ENCODE results near the gene SIRPD. TPM values are rescaled to one million over a fixed set of nuclear protein-coding genes. Genes with fewer than 3 reads are reported as not detected.

SIRPD gene
- total RNA-seq, 1 donor from 2014 or later: not detected

- H3K9me3 ChIP-seq: no peaks in the 10 kb centered on the region
- no peak overlapping the region for H3K27ac ChIP-seq
- H3K4me1 ChIP-seq: no peaks in the 10 kb centered on the region
- H3K36me3 ChIP-seq: no peaks in the 10 kb centered on the region
- no peak for TF ChIP-seq CTCF (IDR thresholded peaks at IDR 0.05)
- no peak for DNase-seq (ENCODE audit: low spot score in 2 of 2)
- intact Hi-C loops (cut with DNase I): no loop called here
- H3K27me3 ChIP-seq: no peaks in the 10 kb centered on the region
- no peak overlapping the region for H3K4me3 ChIP-seq
Measured at GRCh38 chr20:1527923-1528322, 29.6 kb downstream of the SIRPD start.

- intact Hi-C loops (cut with DNase I): no loop called here
- Histone ChIP-seq H3K9me3 (no peaks in the 10 kb centered on the region), H3K4me1 (no peaks in the 10 kb centered on the region), H3K27ac (no peak overlapping the region), H3K4me3 (no peak overlapping the region), H3K36me3 (no peaks in the 10 kb centered on the region), H3K27me3 (no peaks in the 10 kb centered on the region)
- no peak for TF ChIP-seq CTCF (IDR thresholded peaks at IDR 0.05)
- no peak for DNase-seq (ENCODE audit: low spot score in 2 of 2)
Measured at GRCh38 chr20:1526896-1527295, 30.6 kb downstream of the SIRPD start.

GRCh38 chr20:1526310-1526709 is 31.2 kb downstream of the SIRPD start:
- H3K27ac ChIP-seq: no peak overlapping the region
- H3K4me3 ChIP-seq: no peak overlapping the region
- intact Hi-C loops (cut with DNase I): no loop called here
- no peaks in the 10 kb centered on the region for H3K9me3 ChIP-seq
- no peak for TF ChIP-seq CTCF (IDR thresholded peaks at IDR 0.05)
- H3K4me1 ChIP-seq: no peaks in the 10 kb centered on the region
- no peak for DNase-seq (ENCODE audit: low spot score in 2 of 2)
- no peaks in the 10 kb centered on the region for H3K36me3 ChIP-seq
- no peaks in the 10 kb centered on the region for H3K27me3 ChIP-seq

- Histone ChIP-seq H3K4me1 (no peaks in the 10 kb centered on the region), H3K27ac (no peak overlapping the region), H3K36me3 (no peaks in the 10 kb centered on the region), H3K4me3 (no peak overlapping the region), H3K9me3 (no peaks in the 10 kb centered on the region), H3K27me3 (no peaks in the 10 kb centered on the region)
- intact Hi-C loops (cut with DNase I): no loop called here
- DNase-seq (ENCODE audit: low spot score in 2 of 2): no peak
- TF ChIP-seq CTCF (IDR thresholded peaks at IDR 0.05): no peak
Measured at GRCh38 chr20:1524004-1524403, 33.5 kb downstream of the SIRPD start.

- no peaks in the 10 kb centered on the region for H3K9me3 ChIP-seq
- intact Hi-C loops (cut with DNase I): no loop called here
- no peaks in the 10 kb centered on the region for H3K27me3 ChIP-seq
- no peaks in the 10 kb centered on the region for H3K36me3 ChIP-seq
- no peak for DNase-seq (ENCODE audit: low spot score in 2 of 2)
- H3K27ac ChIP-seq: no peak overlapping the region
- H3K4me3 ChIP-seq: no peak overlapping the region
- H3K4me1 ChIP-seq: no peaks in the 10 kb centered on the region
- no peak for TF ChIP-seq CTCF (IDR thresholded peaks at IDR 0.05)
Measured at GRCh38 chr20:1517010-1517409, 40.5 kb downstream of the SIRPD start.

- no peaks in the 10 kb centered on the region for H3K27me3 ChIP-seq
- intact Hi-C loops (cut with DNase I): no loop called here
- TF ChIP-seq CTCF (IDR thresholded peaks at IDR 0.05): no peak
Measured at GRCh38 chr20:1513801-1514200, 43.7 kb downstream of the SIRPD start.

More at GRCh38 chr20:1513801-1514200, 43.7 kb downstream of the SIRPD start:
- Histone ChIP-seq H3K4me3 (no peak overlapping the region), H3K9me3 (no peaks in the 10 kb centered on the region), H3K4me1 (no peaks in the 10 kb centered on the region), H3K27ac (no peak overlapping the region), H3K36me3 (no peaks in the 10 kb centered on the region)
- DNase-seq (ENCODE audit: low spot score in 2 of 2): no peak

All from ascending aorta (tissue), 2 donors.